Keratinocyte (primary cell): ENCODE measurements around the gene RRP8. TPM values are rescaled to one million over a fixed set of nuclear protein-coding genes. Genes with fewer than 3 reads are reported as not detected.

Experiments
- DNase-seq: peaks from one replicate; pipeline ENCODE4 v3.0.0-alpha.2; 2011; ENCODE audit warnings: low read depth, missing footprints, low spot score
- FAIRE-seq: peaks from 2 replicates; lab custom pipeline; 2011; peaks lifted over from hg19 to GRCh38; lab: Jason Lieb, UNC
- H2AFZ ChIP-seq: 2 replicates; pipeline ENCODE4 v1.6.0; 2012; ENCODE audit warnings: low read length, control low read depth, inconsistent platforms; ENCODE audit not compliant: control insufficient read depth
- H3K27ac ChIP-seq: 2 replicates; pipeline ENCODE4 v1.5.1; 2011; ENCODE audit warnings: low read length; ENCODE audit not compliant: control insufficient read depth, insufficient read depth
- H3K27me3 ChIP-seq: 3 replicates; pipeline ENCODE4 v1.6.0; 2011; ENCODE audit warnings: low read length; ENCODE audit not compliant: control insufficient read depth, insufficient read depth; ENCODE audit errors: extremely low read depth
- H3K36me3 ChIP-seq, 2 experiments: 2 replicates in 1 of 2; 3 replicates in 1 of 2; pipeline ENCODE4 v1.5.1; 2011; ENCODE audit warnings: low read length in 2 of 2, mild to moderate bottlenecking in 1 of 2; ENCODE audit not compliant: control insufficient read depth in 2 of 2, insufficient read depth in 2 of 2; ENCODE audit errors: extremely low read depth in 1 of 2
- H3K4me1 ChIP-seq: 3 replicates; pipeline ENCODE4 v1.5.1; 2011; ENCODE audit warnings: low read length; ENCODE audit not compliant: control insufficient read depth, insufficient read depth; ENCODE audit errors: extremely low read depth
- H3K4me2 ChIP-seq: 3 replicates; pipeline ENCODE4 v1.6.0; 2011; ENCODE audit warnings: low read depth, low read length; ENCODE audit not compliant: control insufficient read depth, insufficient read depth; ENCODE audit errors: extremely low read depth
- H3K4me3 ChIP-seq, 3 experiments: fragments of 200-600 bp in 1 of 3; sonication (generic) in 1 of 3; 2 replicates in 2 of 3; 3 replicates in 1 of 3; pipeline ENCODE4 v1.5.1; 2011 to 2016; ENCODE audit warnings: low read length in 3 of 3, mild to moderate bottlenecking in 3 of 3, control low read depth in 2 of 3, inconsistent platforms in 1 of 3, low read depth in 1 of 3, mixed read lengths in 1 of 3, mixed run types in 1 of 3, moderate library complexity in 1 of 3; ENCODE audit not compliant: control insufficient read depth in 2 of 3, insufficient read depth in 2 of 3; ENCODE audit errors: extremely low read depth in 1 of 3
- H3K79me2 ChIP-seq: 2 replicates; pipeline ENCODE4 v1.6.0; 2012; ENCODE audit warnings: low read length; ENCODE audit not compliant: control insufficient read depth, insufficient read depth
- H3K9ac ChIP-seq: 3 replicates; pipeline ENCODE4 v1.6.0; 2011; ENCODE audit warnings: low read length; ENCODE audit not compliant: control insufficient read depth, insufficient read depth; ENCODE audit errors: extremely low read depth
- H3K9me1 ChIP-seq: 3 replicates; pipeline ENCODE4 v1.6.0; 2011; ENCODE audit warnings: low read length; ENCODE audit not compliant: control insufficient read depth, insufficient read depth; ENCODE audit errors: extremely low read depth
- H3K9me3 ChIP-seq: 2 replicates; pipeline ENCODE4 v1.5.1; 2012; ENCODE audit warnings: low read depth, low read length; ENCODE audit not compliant: control insufficient read depth
- H4K20me1 ChIP-seq: 3 replicates; pipeline ENCODE4 v1.6.0; 2011; ENCODE audit warnings: low read length; ENCODE audit not compliant: control insufficient read depth, insufficient read depth; ENCODE audit errors: extremely low read depth
- CTCF ChIP-seq, 3 experiments: IDR thresholded peaks in 1 of 3; conservative IDR thresholded peaks in 1 of 3; optimal IDR thresholded peaks in 1 of 3; 2 replicates in 2 of 3; 3 replicates in 1 of 3; pipeline versions ENCODE3 to v1.5.1; 2011; ENCODE audit warnings: low read length in 3 of 3, mild to moderate bottlenecking in 3 of 3, moderate library complexity in 2 of 3, control low read depth in 1 of 3, inconsistent platforms in 1 of 3; ENCODE audit not compliant: insufficient read depth in 2 of 3; ENCODE audit errors: extremely low read depth in 1 of 3
- EZH2 ChIP-seq: IDR thresholded peaks from one replicate; pipeline ENCODE4 v1.6.1; 2012; ENCODE audit warnings: inconsistent platforms, mild to moderate bottlenecking, low read length, moderate library complexity
- dilution Hi-C: fragments of 300-500 bp; cut with MboI; formaldehyde crosslinking; loops from one replicate; pipeline ENCODE4 v1.7.0; 2020; ENCODE audit warnings: low sequenced_read_pairs; ENCODE audit not compliant: extremely low pct_ligation_motif_present
- polyA plus RNA-seq, 5 experiments: library from polyadenylated mRNA; depleted of rRNA in 3 of 5; stranded (reverse) in 3 of 5; stranded (forward) in 1 of 5; unstranded in 1 of 5; fragments of >200 nt; gene quantifications; 1 replicate in 1 of 5; 2 replicates in 3 of 5; 3 replicates in 1 of 5; pipeline versions ENCODE4 v1.2.1 to v1.2.3, GENCODE V29; 2011 to 2012; ENCODE audit warnings: missing spikeins in 2 of 5, low read depth in 1 of 5, low replicate concordance in 1 of 5

The RRP8 gene
- polyA plus RNA-seq, 1 donor (not counting 4 experiments of a cell fraction or from before 2014, with no cell fraction given), result 15.0 TPM

- no peak for FAIRE-seq
- H3K4me1 ChIP-seq, result no peaks in the 10 kb centered on the region
- dilution Hi-C loops, result no loop called here
- no peak overlapping the region for H3K9ac ChIP-seq
- peaks cover 13 to 35% of the 10 kb centered on the region in 2 experiments for H3K36me3 ChIP-seq
- H3K27ac ChIP-seq, result no peak overlapping the region
- no peaks in the 10 kb centered on the region for H3K27me3 ChIP-seq
- H3K4me3 ChIP-seq, result no peak overlapping the region
- H3K79me2 ChIP-seq, result peaks cover 10% of the 10 kb centered on the region
- H3K9me3 ChIP-seq, result no peaks in the 10 kb centered on the region
- no peak overlapping the region for H2AFZ ChIP-seq
- TF ChIP-seq EZH2 (no peak), CTCF (optimal IDR thresholded peaks at IDR 0.05 in 1 of 3, IDR thresholded peaks at IDR 0.05 in 1 of 3, conservative IDR thresholded peaks at IDR 0.05 in 1 of 3; ENCODE audit: extremely low read depth in 1 of 3, insufficient read depth in 2 of 3, low read length in 3 of 3) (no peak)
- H3K9me1 ChIP-seq, result peaks cover 3% of the 10 kb centered on the region
- no peaks in the 10 kb centered on the region for H4K20me1 ChIP-seq
- no peak for DNase-seq
- H3K4me2 ChIP-seq, result no peak overlapping the region
Observed at GRCh38 chr11:6594142-6594768, 9.2 kb downstream of the RRP8 start.

GRCh38 chr11:6588018-6588417, 15.4 kb downstream of the RRP8 start:
- no peak overlapping the region for H3K27ac ChIP-seq
- DNase-seq (no peak), FAIRE-seq (no peak)
- H4K20me1 ChIP-seq, result no peaks in the 10 kb centered on the region
- dilution Hi-C loops, result no loop called here
- TF ChIP-seq EZH2 (no peak), CTCF (optimal IDR thresholded peaks at IDR 0.05 in 1 of 3, IDR thresholded peaks at IDR 0.05 in 1 of 3, conservative IDR thresholded peaks at IDR 0.05 in 1 of 3; ENCODE audit: extremely low read depth in 1 of 3, insufficient read depth in 2 of 3, low read length in 3 of 3) (no peak)
- no peak overlapping the region for H3K9ac ChIP-seq
- H3K27me3 ChIP-seq, result no peaks in the 10 kb centered on the region
- peaks cover 3% of the 10 kb centered on the region for H3K9me3 ChIP-seq
- no peak overlapping the region for H2AFZ ChIP-seq
- no peak overlapping the region for H3K4me3 ChIP-seq
- no peaks in the 10 kb centered on the region for H3K79me2 ChIP-seq
- no peaks in the 10 kb centered on the region for H3K9me1 ChIP-seq
- H3K4me2 ChIP-seq, result no peak overlapping the region
- H3K4me1 ChIP-seq, result no peaks in the 10 kb centered on the region
- peaks cover 2 to 8% of the 10 kb centered on the region in 2 experiments for H3K36me3 ChIP-seq
